PC-3 (cell line): ENCODE data around the gene B4GALNT3.

ENCODE experiments used
- CTCF ChIP-seq: fragments of 300-600 bp; sonication (generic); conservative IDR thresholded peaks from 2 replicates; pipeline ENCODE4 v1.5.1; 2017; ENCODE audit warnings: antibody characterized with exemption, low read depth, mild to moderate bottlenecking, low read length
- EZH2phosphoT487 ChIP-seq: fragments of 300-600 bp; sonication (generic); IDR thresholded peaks from 2 replicates; pipeline ENCODE4 v1.6.1; 2018; ENCODE audit warnings: mild to moderate bottlenecking, antibody characterized with exemption, low read length, borderline replicate concordance

GRCh38 chr12:547883-548470 is 88.2 kb downstream of the B4GALNT3 start:
- no peak for TF ChIP-seq CTCF
- no peak for TF ChIP-seq EZH2phosphoT487
